GM23338 (cell line): ENCODE measurements around the gene KRT2. TPM values are rescaled to one million over a fixed set of nuclear protein-coding genes. Genes with fewer than 3 reads are reported as not detected.

Experiments used
- ATAC-seq: fragments of 200-7000 bp; cut with Tn5 transposase; 3 replicates; pipeline ENCODE4 v1.9.1; 2020
- DNase-seq: peaks from one replicate; pipeline ENCODE4 v3.0.0-alpha.2; 2015; ENCODE audit warnings: low spot score
- H2AFZ ChIP-seq: fragments of 200-600 bp; sonication (generic); 2 replicates; pipeline ENCODE4 v1.8.0; 2016; ENCODE audit warnings: antibody characterized with exemption, mild to moderate bottlenecking, moderate library complexity
- H3F3A ChIP-seq: fragments of 200-600 bp; sonication (generic); replicated peaks from 2 replicates; pipeline ENCODE4 v1.8.0; 2017; ENCODE audit warnings: antibody characterized with exemption, mixed run types, low read depth
- H3K27ac ChIP-seq: fragments of 200-600 bp; sonication (generic); 2 replicates; pipeline ENCODE4 v1.6.1; 2016; ENCODE audit warnings: low read depth
- H3K27me3 ChIP-seq: fragments of 200-600 bp; sonication (generic); 2 replicates; pipeline ENCODE4 v1.8.0; 2016; ENCODE audit warnings: mild to moderate bottlenecking, mixed run types, moderate library complexity; ENCODE audit not compliant: insufficient read depth
- H3K36me3 ChIP-seq: fragments of 200-600 bp; sonication (generic); 2 replicates; pipeline ENCODE4 v1.8.0; 2016; ENCODE audit warnings: mild to moderate bottlenecking; ENCODE audit not compliant: insufficient read depth
- H3K4me1 ChIP-seq: fragments of 200-600 bp; sonication (generic); 2 replicates; pipeline ENCODE4 v1.8.0; 2016; ENCODE audit warnings: mild to moderate bottlenecking, moderate library complexity; ENCODE audit not compliant: insufficient read depth
- H3K4me2 ChIP-seq: fragments of 200-600 bp; sonication (generic); 2 replicates; pipeline ENCODE4 v1.7.1; 2017; ENCODE audit warnings: mixed run types
- H3K4me3 ChIP-seq: fragments of 200-600 bp; sonication (generic); 2 replicates; pipeline ENCODE4 v1.6.1; 2016; ENCODE audit warnings: mixed run types
- H3K79me2 ChIP-seq: fragments of 200-600 bp; sonication (generic); replicated peaks from 2 replicates; pipeline ENCODE4 v1.8.0; 2017; ENCODE audit warnings: mild to moderate bottlenecking; ENCODE audit not compliant: insufficient read depth
- H3K9me2 ChIP-seq: fragments of 200-600 bp; sonication (generic); 2 replicates; pipeline ENCODE4 v1.8.0; 2017; ENCODE audit not compliant: insufficient read depth
- H4K20me1 ChIP-seq: fragments of 200-600 bp; sonication (generic); replicated peaks from 2 replicates; pipeline ENCODE4 v1.8.0; 2017; ENCODE audit warnings: mild to moderate bottlenecking; ENCODE audit not compliant: insufficient read depth
- H3K27ac Mint-ChIP-seq: 2 replicates; pipeline ENCODE4 v1.8.0; 2020; ENCODE audit warnings: inconsistent platforms, mild to moderate bottlenecking, moderate library complexity, mixed read lengths
- H3K27me3 Mint-ChIP-seq: 3 replicates; pipeline ENCODE4 v1.8.0; 2022; ENCODE audit warnings: low read depth, mild to moderate bottlenecking, moderate library complexity, mixed read lengths, inconsistent platforms; ENCODE audit not compliant: insufficient read depth, poor library complexity
- H3K36me3 Mint-ChIP-seq: 3 replicates; pipeline ENCODE4 v1.8.0; 2021; ENCODE audit warnings: low read depth, mild to moderate bottlenecking, inconsistent platforms, moderate library complexity, mixed read lengths
- H3K4me1 Mint-ChIP-seq: 3 replicates; pipeline ENCODE4 v1.8.0; 2020; ENCODE audit warnings: mild to moderate bottlenecking, inconsistent platforms, mixed read lengths
- H3K4me3 Mint-ChIP-seq: 3 replicates; pipeline ENCODE4 v1.8.0; 2021; ENCODE audit warnings: moderate library complexity, mild to moderate bottlenecking, inconsistent platforms, mixed read lengths
- H3K9me3 Mint-ChIP-seq: 3 replicates; pipeline ENCODE4 v1.8.0; 2020; ENCODE audit warnings: moderate library complexity, mild to moderate bottlenecking, inconsistent platforms, mixed read lengths
- CREB1 ChIP-seq: fragments of 250-450 bp; sonication (Bioruptor Pico); IDR thresholded peaks from 2 replicates; pipeline ENCODE4 v1.5.0; 2020; ENCODE audit warnings: low read depth, mild to moderate bottlenecking, moderate library complexity
- EZH2 ChIP-seq: fragments of 200-600 bp; sonication (generic); IDR thresholded peaks from one replicate; pipeline ENCODE4 v1.8.0; 2017; ENCODE audit warnings: antibody characterized with exemption, mild to moderate bottlenecking, low read depth; ENCODE audit not compliant: unreplicated experiment
- EZH2phosphoT487 ChIP-seq: fragments of 200-600 bp; sonication (generic); IDR thresholded peaks from one replicate; pipeline ENCODE4 v1.8.1; 2018; ENCODE audit warnings: antibody characterized with exemption; ENCODE audit not compliant: unreplicated experiment
- JUNB ChIP-seq: IDR thresholded peaks from one replicate; pipeline ENCODE4 v1.6.1; 2016; ENCODE audit warnings: antibody characterized with exemption; ENCODE audit not compliant: unreplicated experiment
- POLR2AphosphoS5 ChIP-seq: IDR thresholded peaks from 2 replicates; pipeline ENCODE4 v1.6.1; 2016; ENCODE audit warnings: antibody characterized with exemption, low read depth
- ZNF114 ChIP-seq: fragments of 250-450 bp; sonication (Bioruptor Pico); IDR thresholded peaks from 2 replicates; pipeline ENCODE4 v1.5.0; 2020; ENCODE audit warnings: mild to moderate bottlenecking, moderate library complexity
- ZNF331 ChIP-seq: fragments of 250-450 bp; sonication (Bioruptor Pico); IDR thresholded peaks from 2 replicates; pipeline ENCODE4 v1.5.0; 2020; ENCODE audit warnings: low read depth, mild to moderate bottlenecking, moderate library complexity
- polyA plus RNA-seq: library from polyadenylated mRNA; unstranded; fragments of >200 nt; fragmentation: Nextera tagmentation; extraction: Ambion mirVana; gene quantifications from 2 replicates; pipeline ENCODE4 v1.2.1, GENCODE V29; 2016
- total RNA-seq: library from RNA; depleted of rRNA; stranded (reverse); fragments of >200 nt; shearing (Covaris generic); gene quantifications from 2 replicates; pipeline ENCODE4 v1.2.3, GENCODE V29; 2014
- TF ChIP-seq, protein P1 (sequence below), 2 experiments: fragments of 200-600 bp in 1 of 2; sonication (generic) in 1 of 2; conservative IDR thresholded peaks; 2 replicates each; pipeline versions ENCODE4 v1.5.1 to v1.6.1; 2016 to 2017; ENCODE audit warnings: antibody characterized with exemption in 2 of 2, low read depth in 2 of 2, mild to moderate bottlenecking in 2 of 2, moderate library complexity in 1 of 2
- TF ChIP-seq, protein P2 (sequence below): IDR thresholded peaks from one replicate; pipeline ENCODE4 v1.6.1; 2018; ENCODE audit warnings: antibody characterized with exemption; ENCODE audit not compliant: unreplicated experiment
- TF ChIP-seq, protein P3 (sequence below): fragments of 250-450 bp; sonication (Bioruptor Pico); IDR thresholded peaks from 2 replicates; pipeline ENCODE4 v1.5.0; 2020; ENCODE audit warnings: mild to moderate bottlenecking, moderate library complexity

The KRT2 gene
- total and polyA plus RNA-seq, 2 experiments from 2014 or later: not detected

- Histone ChIP-seq H3K4me2 (no peak overlapping the region), H2AFZ (no peak overlapping the region), H3K27ac (no peak overlapping the region), H3K36me3 (no peaks in the 10 kb centered on the region), H3K9me2 (no peaks in the 10 kb centered on the region), H3K4me3 (no peak overlapping the region), H3K4me1 (no peaks in the 10 kb centered on the region), H3K27me3 (no peaks in the 10 kb centered on the region), H3K79me2 (no peaks in the 10 kb centered on the region), H3F3A (no peaks in the 10 kb centered on the region), H4K20me1 (no peaks in the 10 kb centered on the region)
- DNase-seq (no peak), ATAC-seq (no peak)
- Mint-ChIP-seq H3K27me3 (no peaks in the 10 kb centered on the region), H3K4me3 (no peak overlapping the region), H3K36me3 (no peaks in the 10 kb centered on the region), H3K9me3 (no peaks in the 10 kb centered on the region), H3K4me1 (no peaks in the 10 kb centered on the region), H3K27ac (no peak overlapping the region)
- TF ChIP-seq CREB1: no peak
- TF ChIP-seq POLR2AphosphoS5: no peak
- no peak for TF ChIP-seq JUNB
- TF ChIP-seq ZNF331 (CRISPR knock-in tag): no peak
- TF ChIP-seq ZNF114 (CRISPR knock-in tag): no peak
- TF ChIP-seq, protein P1, sequence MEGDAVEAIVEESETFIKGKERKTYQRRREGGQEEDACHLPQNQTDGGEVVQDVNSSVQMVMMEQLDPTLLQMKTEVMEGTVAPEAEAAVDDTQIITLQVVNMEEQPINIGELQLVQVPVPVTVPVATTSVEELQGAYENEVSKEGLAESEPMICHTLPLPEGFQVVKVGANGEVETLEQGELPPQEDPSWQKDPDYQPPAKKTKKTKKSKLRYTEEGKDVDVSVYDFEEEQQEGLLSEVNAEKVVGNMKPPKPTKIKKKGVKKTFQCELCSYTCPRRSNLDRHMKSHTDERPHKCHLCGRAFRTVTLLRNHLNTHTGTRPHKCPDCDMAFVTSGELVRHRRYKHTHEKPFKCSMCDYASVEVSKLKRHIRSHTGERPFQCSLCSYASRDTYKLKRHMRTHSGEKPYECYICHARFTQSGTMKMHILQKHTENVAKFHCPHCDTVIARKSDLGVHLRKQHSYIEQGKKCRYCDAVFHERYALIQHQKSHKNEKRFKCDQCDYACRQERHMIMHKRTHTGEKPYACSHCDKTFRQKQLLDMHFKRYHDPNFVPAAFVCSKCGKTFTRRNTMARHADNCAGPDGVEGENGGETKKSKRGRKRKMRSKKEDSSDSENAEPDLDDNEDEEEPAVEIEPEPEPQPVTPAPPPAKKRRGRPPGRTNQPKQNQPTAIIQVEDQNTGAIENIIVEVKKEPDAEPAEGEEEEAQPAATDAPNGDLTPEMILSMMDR (conservative IDR thresholded peaks at IDR 0.05; ENCODE audit: low read depth in 2 of 2): no peak
These were observed 18.9 kb upstream of the KRT2 start for GRCh38 chr12:52670961-52671360.

- Mint-ChIP-seq H3K27ac (no peak overlapping the region), H3K4me3 (no peak overlapping the region), H3K27me3 (no peaks in the 10 kb centered on the region), H3K9me3 (no peaks in the 10 kb centered on the region), H3K4me1 (no peaks in the 10 kb centered on the region), H3K36me3 (no peaks in the 10 kb centered on the region)
- Histone ChIP-seq H3K27me3 (no peaks in the 10 kb centered on the region), H2AFZ (no peak overlapping the region), H3K4me1 (no peaks in the 10 kb centered on the region), H3K27ac (no peak overlapping the region), H3K36me3 (no peaks in the 10 kb centered on the region), H3F3A (no peaks in the 10 kb centered on the region), H3K79me2 (no peaks in the 10 kb centered on the region), H3K4me2 (no peak overlapping the region), H3K9me2 (no peaks in the 10 kb centered on the region), H3K4me3 (no peak overlapping the region), H4K20me1 (no peaks in the 10 kb centered on the region)
- no peak for ATAC-seq
- TF ChIP-seq POLR2AphosphoS5 (no peak), EZH2 (no peak), EZH2phosphoT487 (no peak), ZNF331 (CRISPR knock-in tag) (no peak)
- TF ChIP-seq, protein P2, sequence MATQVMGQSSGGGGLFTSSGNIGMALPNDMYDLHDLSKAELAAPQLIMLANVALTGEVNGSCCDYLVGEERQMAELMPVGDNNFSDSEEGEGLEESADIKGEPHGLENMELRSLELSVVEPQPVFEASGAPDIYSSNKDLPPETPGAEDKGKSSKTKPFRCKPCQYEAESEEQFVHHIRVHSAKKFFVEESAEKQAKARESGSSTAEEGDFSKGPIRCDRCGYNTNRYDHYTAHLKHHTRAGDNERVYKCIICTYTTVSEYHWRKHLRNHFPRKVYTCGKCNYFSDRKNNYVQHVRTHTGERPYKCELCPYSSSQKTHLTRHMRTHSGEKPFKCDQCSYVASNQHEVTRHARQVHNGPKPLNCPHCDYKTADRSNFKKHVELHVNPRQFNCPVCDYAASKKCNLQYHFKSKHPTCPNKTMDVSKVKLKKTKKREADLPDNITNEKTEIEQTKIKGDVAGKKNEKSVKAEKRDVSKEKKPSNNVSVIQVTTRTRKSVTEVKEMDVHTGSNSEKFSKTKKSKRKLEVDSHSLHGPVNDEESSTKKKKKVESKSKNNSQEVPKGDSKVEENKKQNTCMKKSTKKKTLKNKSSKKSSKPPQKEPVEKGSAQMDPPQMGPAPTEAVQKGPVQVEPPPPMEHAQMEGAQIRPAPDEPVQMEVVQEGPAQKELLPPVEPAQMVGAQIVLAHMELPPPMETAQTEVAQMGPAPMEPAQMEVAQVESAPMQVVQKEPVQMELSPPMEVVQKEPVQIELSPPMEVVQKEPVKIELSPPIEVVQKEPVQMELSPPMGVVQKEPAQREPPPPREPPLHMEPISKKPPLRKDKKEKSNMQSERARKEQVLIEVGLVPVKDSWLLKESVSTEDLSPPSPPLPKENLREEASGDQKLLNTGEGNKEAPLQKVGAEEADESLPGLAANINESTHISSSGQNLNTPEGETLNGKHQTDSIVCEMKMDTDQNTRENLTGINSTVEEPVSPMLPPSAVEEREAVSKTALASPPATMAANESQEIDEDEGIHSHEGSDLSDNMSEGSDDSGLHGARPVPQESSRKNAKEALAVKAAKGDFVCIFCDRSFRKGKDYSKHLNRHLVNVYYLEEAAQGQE: no peak
- TF ChIP-seq, protein P3, sequence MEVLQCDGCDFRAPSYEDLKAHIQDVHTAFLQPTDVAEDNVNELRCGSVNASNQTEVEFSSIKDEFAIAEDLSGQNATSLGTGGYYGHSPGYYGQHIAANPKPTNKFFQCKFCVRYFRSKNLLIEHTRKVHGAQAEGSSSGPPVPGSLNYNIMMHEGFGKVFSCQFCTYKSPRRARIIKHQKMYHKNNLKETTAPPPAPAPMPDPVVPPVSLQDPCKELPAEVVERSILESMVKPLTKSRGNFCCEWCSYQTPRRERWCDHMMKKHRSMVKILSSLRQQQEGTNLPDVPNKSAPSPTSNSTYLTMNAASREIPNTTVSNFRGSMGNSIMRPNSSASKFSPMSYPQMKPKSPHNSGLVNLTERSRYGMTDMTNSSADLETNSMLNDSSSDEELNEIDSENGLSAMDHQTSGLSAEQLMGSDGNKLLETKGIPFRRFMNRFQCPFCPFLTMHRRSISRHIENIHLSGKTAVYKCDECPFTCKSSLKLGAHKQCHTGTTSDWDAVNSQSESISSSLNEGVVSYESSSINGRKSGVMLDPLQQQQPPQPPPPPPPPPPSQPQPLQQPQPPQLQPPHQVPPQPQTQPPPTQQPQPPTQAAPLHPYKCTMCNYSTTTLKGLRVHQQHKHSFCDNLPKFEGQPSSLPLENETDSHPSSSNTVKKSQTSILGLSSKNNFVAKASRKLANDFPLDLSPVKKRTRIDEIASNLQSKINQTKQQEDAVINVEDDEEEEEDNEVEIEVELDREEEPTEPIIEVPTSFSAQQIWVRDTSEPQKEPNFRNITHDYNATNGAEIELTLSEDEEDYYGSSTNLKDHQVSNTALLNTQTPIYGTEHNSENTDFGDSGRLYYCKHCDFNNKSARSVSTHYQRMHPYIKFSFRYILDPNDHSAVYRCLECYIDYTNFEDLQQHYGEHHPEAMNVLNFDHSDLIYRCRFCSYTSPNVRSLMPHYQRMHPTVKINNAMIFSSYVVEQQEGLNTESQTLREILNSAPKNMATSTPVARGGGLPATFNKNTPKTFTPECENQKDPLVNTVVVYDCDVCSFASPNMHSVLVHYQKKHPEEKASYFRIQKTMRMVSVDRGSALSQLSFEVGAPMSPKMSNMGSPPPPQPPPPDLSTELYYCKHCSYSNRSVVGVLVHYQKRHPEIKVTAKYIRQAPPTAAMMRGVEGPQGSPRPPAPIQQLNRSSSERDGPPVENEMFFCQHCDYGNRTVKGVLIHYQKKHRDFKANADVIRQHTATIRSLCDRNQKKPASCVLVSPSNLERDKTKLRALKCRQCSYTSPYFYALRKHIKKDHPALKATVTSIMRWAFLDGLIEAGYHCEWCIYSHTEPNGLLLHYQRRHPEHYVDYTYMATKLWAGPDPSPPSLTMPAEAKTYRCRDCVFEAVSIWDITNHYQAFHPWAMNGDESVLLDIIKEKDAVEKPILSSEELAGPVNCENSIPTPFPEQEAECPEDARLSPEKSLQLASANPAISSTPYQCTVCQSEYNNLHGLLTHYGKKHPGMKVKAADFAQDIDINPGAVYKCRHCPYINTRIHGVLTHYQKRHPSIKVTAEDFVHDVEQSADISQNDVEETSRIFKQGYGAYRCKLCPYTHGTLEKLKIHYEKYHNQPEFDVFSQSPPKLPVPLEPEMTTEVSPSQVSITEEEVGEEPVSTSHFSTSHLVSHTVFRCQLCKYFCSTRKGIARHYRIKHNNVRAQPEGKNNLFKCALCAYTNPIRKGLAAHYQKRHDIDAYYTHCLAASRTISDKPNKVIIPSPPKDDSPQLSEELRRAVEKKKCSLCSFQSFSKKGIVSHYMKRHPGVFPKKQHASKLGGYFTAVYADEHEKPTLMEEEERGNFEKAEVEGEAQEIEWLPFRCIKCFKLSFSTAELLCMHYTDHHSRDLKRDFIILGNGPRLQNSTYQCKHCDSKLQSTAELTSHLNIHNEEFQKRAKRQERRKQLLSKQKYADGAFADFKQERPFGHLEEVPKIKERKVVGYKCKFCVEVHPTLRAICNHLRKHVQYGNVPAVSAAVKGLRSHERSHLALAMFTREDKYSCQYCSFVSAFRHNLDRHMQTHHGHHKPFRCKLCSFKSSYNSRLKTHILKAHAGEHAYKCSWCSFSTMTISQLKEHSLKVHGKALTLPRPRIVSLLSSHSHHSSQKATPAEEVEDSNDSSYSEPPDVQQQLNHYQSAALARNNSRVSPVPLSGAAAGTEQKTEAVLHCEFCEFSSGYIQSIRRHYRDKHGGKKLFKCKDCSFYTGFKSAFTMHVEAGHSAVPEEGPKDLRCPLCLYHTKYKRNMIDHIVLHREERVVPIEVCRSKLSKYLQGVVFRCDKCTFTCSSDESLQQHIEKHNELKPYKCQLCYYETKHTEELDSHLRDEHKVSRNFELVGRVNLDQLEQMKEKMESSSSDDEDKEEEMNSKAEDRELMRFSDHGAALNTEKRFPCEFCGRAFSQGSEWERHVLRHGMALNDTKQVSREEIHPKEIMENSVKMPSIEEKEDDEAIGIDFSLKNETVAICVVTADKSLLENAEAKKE: no peak
- DNase-seq: no peak
These were observed 18.5 kb upstream of the KRT2 start for GRCh38 chr12:52670506-52670905.
